VCaP (cell line): Measurements from ENCODE around the gene SPAG6.

Experiments used
- H3K27ac ChIP-seq: fragments of 450-650 bp; 2 replicates; pipeline ENCODE4 v1.5.1; 2017
- TF ChIP-seq, protein P1 (sequence below): fragments of 450-650 bp; conservative IDR thresholded peaks from 2 replicates; pipeline ENCODE4 v1.5.1; 2017; ENCODE audit warnings: mild to moderate bottlenecking, moderate library complexity

SPAG6 gene

DNA sequence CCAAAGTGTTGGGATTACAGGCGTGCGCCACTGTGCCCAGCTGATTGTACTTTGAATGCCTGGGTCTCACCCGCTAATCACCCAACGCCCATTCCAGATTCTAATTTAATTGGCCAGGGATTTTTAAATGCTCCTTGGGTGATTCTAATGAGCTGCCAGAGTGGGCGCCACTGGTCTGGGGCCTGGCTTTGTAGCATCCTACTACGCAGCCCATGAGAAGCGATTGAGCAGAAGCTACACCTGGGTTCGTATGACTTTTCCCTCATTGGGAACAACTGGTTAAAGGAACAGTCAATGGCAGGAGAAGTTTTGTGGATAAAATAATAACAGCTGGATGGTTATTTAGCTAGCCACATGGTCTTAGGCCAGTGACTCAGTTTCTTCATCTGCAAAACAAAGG, 108.0 kb downstream of the SPAG6 start:
- H3K27ac ChIP-seq = no peak overlapping the region
- TF ChIP-seq, protein P1, sequence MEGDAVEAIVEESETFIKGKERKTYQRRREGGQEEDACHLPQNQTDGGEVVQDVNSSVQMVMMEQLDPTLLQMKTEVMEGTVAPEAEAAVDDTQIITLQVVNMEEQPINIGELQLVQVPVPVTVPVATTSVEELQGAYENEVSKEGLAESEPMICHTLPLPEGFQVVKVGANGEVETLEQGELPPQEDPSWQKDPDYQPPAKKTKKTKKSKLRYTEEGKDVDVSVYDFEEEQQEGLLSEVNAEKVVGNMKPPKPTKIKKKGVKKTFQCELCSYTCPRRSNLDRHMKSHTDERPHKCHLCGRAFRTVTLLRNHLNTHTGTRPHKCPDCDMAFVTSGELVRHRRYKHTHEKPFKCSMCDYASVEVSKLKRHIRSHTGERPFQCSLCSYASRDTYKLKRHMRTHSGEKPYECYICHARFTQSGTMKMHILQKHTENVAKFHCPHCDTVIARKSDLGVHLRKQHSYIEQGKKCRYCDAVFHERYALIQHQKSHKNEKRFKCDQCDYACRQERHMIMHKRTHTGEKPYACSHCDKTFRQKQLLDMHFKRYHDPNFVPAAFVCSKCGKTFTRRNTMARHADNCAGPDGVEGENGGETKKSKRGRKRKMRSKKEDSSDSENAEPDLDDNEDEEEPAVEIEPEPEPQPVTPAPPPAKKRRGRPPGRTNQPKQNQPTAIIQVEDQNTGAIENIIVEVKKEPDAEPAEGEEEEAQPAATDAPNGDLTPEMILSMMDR = no peak

DNA sequence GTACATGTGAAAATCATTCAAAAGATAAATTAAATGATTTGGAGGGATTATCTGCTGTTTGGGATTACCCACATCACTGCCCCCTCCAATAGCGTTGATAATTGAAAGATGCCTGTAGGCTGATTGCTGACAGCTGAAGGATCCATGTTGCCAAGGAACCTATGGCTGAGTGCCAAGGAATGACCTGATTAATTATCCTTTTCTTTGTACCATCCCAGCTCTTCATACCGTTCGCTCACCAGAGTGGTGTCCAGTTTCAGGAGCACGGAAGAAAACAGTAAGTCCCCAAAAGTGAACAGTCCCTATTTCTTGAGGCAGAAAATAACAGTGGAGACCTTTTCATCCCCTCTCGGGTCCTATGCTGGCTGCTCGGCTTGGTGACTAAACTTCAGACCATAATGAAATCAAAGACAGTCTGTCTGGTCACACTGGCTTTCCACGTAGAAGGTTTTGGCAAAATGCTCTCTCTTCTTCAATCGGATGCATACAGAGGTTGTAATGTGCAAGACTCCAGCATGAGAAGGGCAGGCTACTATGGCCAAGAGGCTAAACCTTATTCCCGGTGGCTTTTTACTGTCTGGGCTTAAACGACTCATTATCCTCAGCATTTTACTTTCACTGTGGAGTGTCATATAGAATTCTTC, 108.8 kb downstream of the SPAG6 start:
- TF ChIP-seq, protein P1 = no peak
- no peak overlapping the region for H3K27ac ChIP-seq

DNA sequence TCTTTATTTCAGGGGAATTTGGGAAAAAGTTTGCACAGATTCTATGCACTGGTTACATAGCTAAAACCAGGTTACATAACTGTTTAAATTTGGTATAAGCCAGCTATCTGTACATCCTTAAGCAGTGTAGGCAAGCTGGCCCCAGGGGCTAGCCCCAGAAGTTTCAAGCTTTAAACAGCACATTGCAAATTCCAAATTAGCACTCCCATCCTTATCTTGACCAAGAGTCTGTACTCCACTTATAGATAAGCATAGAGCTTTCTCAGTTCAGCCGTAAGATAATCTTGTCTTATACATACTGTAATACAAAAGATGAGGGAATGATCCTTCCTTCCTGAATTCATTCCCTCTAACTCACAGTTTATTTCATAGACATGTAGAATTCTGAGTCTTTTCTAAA, 109.3 kb downstream of the SPAG6 start:
- TF ChIP-seq, protein P1 = no peak
- H3K27ac ChIP-seq = no peak overlapping the region

DNA sequence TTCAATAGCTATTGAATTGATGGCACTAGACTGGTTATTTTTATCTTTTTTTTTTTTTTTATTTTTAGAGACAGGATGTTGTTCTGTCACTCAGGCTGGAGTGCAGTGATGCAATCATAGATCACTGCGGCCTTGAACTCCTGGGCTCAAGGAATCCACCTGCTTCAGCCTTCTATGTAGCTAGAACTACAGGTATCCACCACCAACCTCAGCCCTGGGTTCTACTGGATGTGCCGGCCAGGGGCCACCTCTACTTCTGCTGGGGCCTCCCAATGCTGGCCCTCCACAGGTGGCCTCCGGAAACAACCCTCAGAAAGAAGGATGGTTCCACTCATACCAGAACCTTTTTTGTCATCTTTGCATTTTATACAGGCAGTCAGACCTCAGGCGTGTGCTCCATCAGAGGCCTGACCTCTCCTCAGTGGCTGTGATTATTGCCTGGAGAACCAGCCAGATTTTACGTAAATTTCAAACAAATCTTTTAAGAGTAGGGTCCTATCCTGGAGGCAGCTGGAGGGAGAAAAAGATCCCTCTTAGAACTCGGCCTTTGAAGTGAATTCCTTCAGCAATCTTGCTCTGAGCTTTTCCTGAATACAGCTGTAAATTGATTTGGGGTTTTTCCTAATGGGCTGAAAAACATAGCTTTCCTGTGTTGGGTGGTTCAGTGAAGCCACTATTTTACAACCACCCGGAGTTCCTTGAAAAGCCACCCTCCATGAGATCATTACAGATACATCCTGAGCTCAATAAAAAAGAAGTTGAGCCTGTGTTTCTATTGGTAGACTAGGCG, 110.0 kb downstream of the SPAG6 start:
- no peak overlapping the region for H3K27ac ChIP-seq

DNA sequence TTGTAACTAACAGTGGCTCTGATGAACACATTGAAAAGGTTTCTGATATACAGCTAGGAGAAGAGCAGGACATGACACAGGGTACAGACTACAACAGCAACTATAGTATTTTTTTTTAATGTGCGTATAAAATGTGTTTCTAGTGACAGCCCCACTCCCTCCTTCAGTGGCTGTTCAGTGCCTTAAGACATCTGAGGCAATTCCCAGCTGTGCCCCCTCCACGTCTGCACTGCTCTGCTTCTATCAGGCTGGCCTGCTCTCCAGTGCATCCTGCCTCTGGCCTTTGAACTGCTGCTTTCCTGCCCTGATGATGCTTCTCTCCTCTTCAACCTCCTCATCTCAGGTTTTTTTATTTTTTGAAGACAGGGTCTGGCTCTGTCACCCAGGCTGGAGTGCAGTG, 111.2 kb downstream of the SPAG6 start:
- no peak overlapping the region for H3K27ac ChIP-seq
- TF ChIP-seq, protein P1 = no peak

More for the DNA sequence above, 110.0 kb downstream of the SPAG6 start:
- TF ChIP-seq, protein P1 = no peak

DNA sequence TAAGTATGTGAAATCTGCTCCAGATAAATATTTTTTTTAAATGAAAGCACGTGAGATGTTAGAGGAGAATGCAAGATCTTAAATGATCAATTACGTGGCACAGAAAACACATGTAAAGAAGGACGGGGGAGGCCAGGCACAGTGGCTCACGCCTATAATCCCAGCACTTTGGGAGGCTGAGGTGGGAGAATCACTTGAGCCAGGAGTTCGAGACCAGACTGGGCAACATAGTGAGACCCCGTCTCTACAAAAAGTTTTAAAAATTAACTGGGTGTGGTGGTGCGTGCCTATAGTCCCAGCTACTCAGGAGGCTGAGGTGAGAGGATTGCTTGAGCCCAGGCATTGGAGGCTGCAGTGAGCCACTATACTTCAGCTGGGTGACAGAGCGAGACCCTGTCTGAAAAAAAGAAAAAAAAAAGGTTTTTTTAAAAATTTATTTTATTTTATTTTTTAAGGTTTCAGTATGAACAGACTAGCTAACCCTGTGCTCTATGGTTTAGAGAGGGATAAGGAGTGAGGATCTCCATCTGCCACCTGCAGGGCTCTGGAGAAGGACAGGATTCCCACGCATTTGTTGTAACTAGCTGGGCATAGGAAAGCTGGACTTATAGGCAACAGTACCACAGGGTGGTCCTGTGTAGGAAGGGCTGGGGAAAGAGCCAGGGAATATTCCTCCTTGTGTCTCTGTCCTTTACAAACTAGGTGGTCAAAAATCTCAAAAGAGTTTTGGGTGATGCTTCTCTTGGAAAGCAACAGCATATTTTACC, 113.2 kb downstream of the SPAG6 start:
- H3K27ac ChIP-seq = no peak overlapping the region
- TF ChIP-seq, protein P1 = no peak

DNA sequence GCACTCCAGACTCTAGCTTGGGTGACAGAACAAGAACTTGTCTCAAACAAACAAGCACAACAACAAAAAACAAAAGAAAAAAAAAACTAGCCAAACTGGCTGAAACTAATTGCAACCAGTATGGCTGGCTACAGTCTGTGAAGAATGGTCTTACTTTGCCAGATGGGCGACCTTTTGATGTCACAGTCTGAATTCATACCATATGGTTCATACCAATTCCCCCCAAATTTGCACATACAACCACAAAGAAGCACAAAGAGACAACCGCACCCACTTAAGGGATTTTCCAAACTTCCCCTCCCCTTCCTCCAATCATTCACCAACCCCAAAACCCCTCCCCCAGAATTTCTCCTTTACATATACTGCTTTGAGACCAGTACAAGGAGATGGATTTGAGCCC, 114.2 kb downstream of the SPAG6 start:
- TF ChIP-seq, protein P1 = no peak
- no peak overlapping the region for H3K27ac ChIP-seq
